Testis (tissue), 3 donors: ENCODE data around the gene CPD. TPM values are rescaled to one million over a fixed set of nuclear protein-coding genes. Genes with fewer than 3 reads are reported as not detected.
"Not testable (repeated sequence)": the region's sequence is repeated elsewhere in the genome, so short reads cannot be mapped to it uniquely, and the experiment has no call there.

ENCODE experiments used
- DNase-seq: peaks from one replicate; pipeline ENCODE4 v3.0.0-alpha.2; 2019
- H3K27ac ChIP-seq, 2 donors: fragments of 200-600 bp; sonication (generic); one replicate each; pipeline ENCODE4 v1.5.1; 2019
- H3K27me3 ChIP-seq: fragments of 200-600 bp; sonication (generic); one replicate; pipeline ENCODE4 v1.5.1; 2019
- H3K36me3 ChIP-seq: fragments of 200-600 bp; sonication (generic); one replicate; pipeline ENCODE4 v1.5.1; 2017; ENCODE audit warnings: low read depth; ENCODE audit errors: missing control alignments
- H3K4me1 ChIP-seq: fragments of 200-600 bp; sonication (generic); one replicate; pipeline ENCODE4 v1.5.1; 2019
- H3K4me3 ChIP-seq, 2 donors: fragments of 200-600 bp; sonication (generic); one replicate each; pipeline ENCODE4 v1.5.1; 2017 to 2019
- H3K9me3 ChIP-seq: fragments of 200-600 bp; sonication (generic); one replicate; pipeline ENCODE4 v1.5.1; 2017
- CTCF ChIP-seq, 3 experiments: fragments of 450-650 bp in 2 of 3; fragments of 200-600 bp in 1 of 3; sonication (generic) in 1 of 3; IDR thresholded peaks; one replicate each; pipeline ENCODE4 v1.5.1; 2016 to 2019; ENCODE audit warnings: antibody characterized with exemption in 3 of 3, mild to moderate bottlenecking in 2 of 3, moderate library complexity in 1 of 3
- POLR2A ChIP-seq: fragments of 450-650 bp; IDR thresholded peaks from one replicate; pipeline ENCODE4 v1.6.1; 2017; ENCODE audit warnings: antibody characterized with exemption, mild to moderate bottlenecking, moderate library complexity
- WGBS, 2 donors: methylation state at CpG; one replicate each; pipeline ENCODE4 v1.1.5; 2018; 5-methylcytosine and 5-hydroxymethylcytosine counted together
- intact Hi-C: fragments of 100-400 bp; cut with DNase I; formaldehyde crosslinking; loops from one replicate; pipeline ENCODE4 v1.15.1; 2023; ENCODE audit warnings: low total_unique reads
- polyA plus RNA-seq: library from polyadenylated mRNA; stranded (reverse); fragments of 350-450 nt; fragmentation: Illumina TruSeq; extraction: RNeasy Lipid Tissue Mini Kit (QIAGEN cat#74804); gene quantifications from one replicate; pipeline ENCODE4 v1.2.3, GENCODE V29; 2014; ENCODE audit warnings: low read depth, low replicate concordance; ENCODE audit not compliant: insufficient read depth
- total RNA-seq, 2 donors: library from RNA; depleted of rRNA; stranded (reverse); fragments of >200 nt; gene quantifications; one replicate each; pipeline ENCODE4 v1.2.3, GENCODE V29; 2016

The CPD gene
- total and polyA plus RNA-seq, 3 donors from 2014 or later, result 108 to 194 (median 134) TPM

- Histone ChIP-seq H3K36me3 (no peaks in the 10 kb centered on the region), H3K27me3 (no peaks in the 10 kb centered on the region), H3K9me3 (no peaks in the 10 kb centered on the region), H3K4me1 (no peaks in the 10 kb centered on the region), H3K27ac (no peak overlapping the region), H3K4me3 (no peak overlapping the region)
- DNase-seq, result no peak
- intact Hi-C loops, result no loop called here
- 91 to 94% methylated on average over 1 of the region's 1 CpG for WGBS, 2 donors
- TF ChIP-seq POLR2A (no peak), CTCF (IDR thresholded peaks at IDR 0.05) (no peak)
These were observed 19.8 kb downstream of the CPD start for GRCh38 chr17:30398328-30399041.

- H3K9me3 ChIP-seq, result no peaks in the 10 kb centered on the region
- H3K27me3 ChIP-seq, result no peaks in the 10 kb centered on the region
- H3K36me3 ChIP-seq, result no peaks in the 10 kb centered on the region
- H3K27ac ChIP-seq, result no peak overlapping the region
- no peak for DNase-seq
- H3K4me3 ChIP-seq, result no peak overlapping the region
- WGBS, 2 donors, result 84 to 92% methylated on average over 1 of the region's 1 CpG
- TF ChIP-seq POLR2A (no peak), CTCF (IDR thresholded peaks at IDR 0.05) (no peak)
- intact Hi-C loops, result no loop called here
- no peaks in the 10 kb centered on the region for H3K4me1 ChIP-seq
These were observed 22.4 kb downstream of the CPD start for GRCh38 chr17:30401097-30401496.

- H3K36me3 ChIP-seq, result no peaks in the 10 kb centered on the region
- no peak overlapping the region for H3K27ac ChIP-seq
- H3K4me3 ChIP-seq, result no peak overlapping the region
- no peaks in the 10 kb centered on the region for H3K4me1 ChIP-seq
- DNase-seq, result no peak
- intact Hi-C loops, result no loop called here
- H3K27me3 ChIP-seq, result no peaks in the 10 kb centered on the region
- TF ChIP-seq POLR2A (no peak), CTCF (IDR thresholded peaks at IDR 0.05) (no peak)
- no peaks in the 10 kb centered on the region for H3K9me3 ChIP-seq
These were observed 26.4 kb downstream of the CPD start for GRCh38 chr17:30405161-30405560.

GRCh38 chr17:30410627-30411026, 31.9 kb downstream of the CPD start:
- DNase-seq, intact Hi-C loops, H3K27ac ChIP-seq, H3K36me3 ChIP-seq, H3K4me1 ChIP-seq, H3K27me3 ChIP-seq, H3K4me3 ChIP-seq, H3K9me3 ChIP-seq: not testable (repeated sequence)
- WGBS, 2 donors, result 90 to 92% methylated on average over 2 of the region's 2 CpGs

GRCh38 chr17:30412008-30412496, 33.3 kb downstream of the CPD start:
- H3K27me3 ChIP-seq, H3K27ac ChIP-seq, intact Hi-C loops, H3K9me3 ChIP-seq, H3K4me3 ChIP-seq, H3K36me3 ChIP-seq, H3K4me1 ChIP-seq, DNase-seq: not testable (repeated sequence)
- WGBS, 2 donors, result 88 to 100% methylated on average over 1 to 3 of the region's 3 CpGs

GRCh38 chr17:30413109-30413508, 34.4 kb downstream of the CPD start:
- intact Hi-C loops, result no loop called here
- no peaks in the 10 kb centered on the region for H3K9me3 ChIP-seq
- H3K27ac ChIP-seq, result no peak overlapping the region
- H3K4me3 ChIP-seq, result no peak overlapping the region
- H3K27me3 ChIP-seq, result no peaks in the 10 kb centered on the region
- no peak for DNase-seq
- TF ChIP-seq CTCF (IDR thresholded peaks at IDR 0.05) (no peak), POLR2A (no peak)
- WGBS, 2 donors, result 94 to 96% methylated on average over 4 of the region's 4 CpGs
- H3K4me1 ChIP-seq, result no peaks in the 10 kb centered on the region
- H3K36me3 ChIP-seq, result no peaks in the 10 kb centered on the region
